ENCODE measurements around the gene GMPPB.

GMPPB gene

GRCh38 chr3:49727924-49728361, 4.2 kb upstream of the GMPPB start:
- no peak for DNase-seq

- no peak for DNase-seq
These were observed 3.6 kb upstream of the GMPPB start for GRCh38 chr3:49727154-49727923.

GRCh38 chr3:49725906-49726681, 2.3 kb upstream of the GMPPB start:
- no peak for DNase-seq

GRCh38 chr3:49724586-49724985, 835 bp upstream of the GMPPB start:
- no peak for DNase-seq

GRCh38 chr3:49723296-49723627, 489 bp downstream of the GMPPB start:
- no peak for DNase-seq

- no peak for DNase-seq
These were observed 855 bp downstream of the GMPPB start for GRCh38 chr3:49722896-49723295.

- no peak for DNase-seq
These were observed 1.6 kb downstream of the GMPPB start for GRCh38 chr3:49721896-49722781.

GRCh38 chr3:49721596-49721895, 2.2 kb downstream of the GMPPB start:
- no peak for DNase-seq

- DNase-seq: no peak
These were observed 2.7 kb downstream of the GMPPB start for GRCh38 chr3:49720855-49721595.

- DNase-seq: no peak
These were observed 4.4 kb downstream of the GMPPB start, which contains the start of gene AMIGO3 for GRCh38 chr3:49719214-49719884. Gene AMIGO3 (minus strand): TSS chr3:49719684. CDS start chr3:49719465, 219 bp downstream.

GRCh38 chr3:49718858-49719213, 4.9 kb downstream of the GMPPB start:
- DNase-seq: no peak

GRCh38 chr3:49717959-49718857, 5.5 kb downstream of the GMPPB start:
- DNase-seq: no peak

- no peak for DNase-seq
These were observed 6.4 kb downstream of the GMPPB start for GRCh38 chr3:49717211-49717958.

- no peak for DNase-seq
These were observed 7.0 kb downstream of the GMPPB start for GRCh38 chr3:49716691-49717210.

GRCh38 chr3:49716169-49716568, 7.6 kb downstream of the GMPPB start:
- DNase-seq: no peak

- DNase-seq: no peak
These were observed 8.1 kb downstream of the GMPPB start for GRCh38 chr3:49715611-49716121.

- DNase-seq: no peak
These were observed 8.8 kb downstream of the GMPPB start for GRCh38 chr3:49714728-49715550.

- DNase-seq: no peak
These were observed 10.2 kb downstream of the GMPPB start for GRCh38 chr3:49713336-49714105.
